ENCODE data around the gene GP1BB. TPM values are rescaled to one million over a fixed set of nuclear protein-coding genes. Genes with fewer than 3 reads are reported as not detected.
"Not testable (repeated sequence)": the region's sequence is repeated elsewhere in the genome, so short reads cannot be mapped to it uniquely, and the experiment has no call there.

GP1BB gene
- total RNA-seq, 1 donor from 2014 or later: 34.1 TPM

GRCh38 chr22:19696504-19697276, 26.6 kb upstream of the GP1BB start:
- no peak for TF ChIP-seq CTCF (IDR thresholded peaks at IDR 0.05)
- H3K27ac Mint-ChIP-seq (ENCODE audit: unreplicated experiment): no peak overlapping the region
- H3K4me3 Mint-ChIP-seq (ENCODE audit: unreplicated experiment): no peak overlapping the region
- H3K9me3 Mint-ChIP-seq (ENCODE audit: unreplicated experiment): no peaks in the 10 kb centered on the region
- peaks cover 5% of the 10 kb centered on the region for H3K4me1 Mint-ChIP-seq (ENCODE audit: unreplicated experiment)
- H3K27me3 Mint-ChIP-seq (ENCODE audit: unreplicated experiment): no peaks in the 10 kb centered on the region
- H3K36me3 Mint-ChIP-seq (ENCODE audit: unreplicated experiment): no peaks in the 10 kb centered on the region
- DNase-seq (ENCODE audit: extremely low spot score, unreplicated experiment): no peak

DNA sequence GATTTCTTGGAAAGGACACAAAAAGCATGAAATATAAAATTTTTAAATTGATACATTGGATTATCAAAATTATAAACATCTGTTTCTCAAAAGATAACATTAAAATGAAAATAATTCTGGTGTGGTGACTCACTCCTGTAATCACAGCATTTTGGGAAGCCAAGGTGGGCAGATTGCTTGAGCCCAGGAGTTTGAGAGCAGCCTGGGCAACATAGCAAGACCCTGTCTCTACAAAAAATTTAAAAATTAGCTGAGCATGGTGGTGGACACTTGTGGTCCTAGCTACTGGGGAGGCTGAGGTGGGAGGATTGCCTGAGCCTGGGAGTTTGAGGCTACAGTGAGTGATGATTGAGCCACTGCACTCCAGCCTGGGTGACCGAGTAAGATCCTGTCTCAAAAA, 25.5 kb upstream of the GP1BB start:
- H3K36me3 Mint-ChIP-seq (ENCODE audit: unreplicated experiment); DNase-seq (ENCODE audit: extremely low spot score, unreplicated experiment): not testable (repeated sequence)

DNA sequence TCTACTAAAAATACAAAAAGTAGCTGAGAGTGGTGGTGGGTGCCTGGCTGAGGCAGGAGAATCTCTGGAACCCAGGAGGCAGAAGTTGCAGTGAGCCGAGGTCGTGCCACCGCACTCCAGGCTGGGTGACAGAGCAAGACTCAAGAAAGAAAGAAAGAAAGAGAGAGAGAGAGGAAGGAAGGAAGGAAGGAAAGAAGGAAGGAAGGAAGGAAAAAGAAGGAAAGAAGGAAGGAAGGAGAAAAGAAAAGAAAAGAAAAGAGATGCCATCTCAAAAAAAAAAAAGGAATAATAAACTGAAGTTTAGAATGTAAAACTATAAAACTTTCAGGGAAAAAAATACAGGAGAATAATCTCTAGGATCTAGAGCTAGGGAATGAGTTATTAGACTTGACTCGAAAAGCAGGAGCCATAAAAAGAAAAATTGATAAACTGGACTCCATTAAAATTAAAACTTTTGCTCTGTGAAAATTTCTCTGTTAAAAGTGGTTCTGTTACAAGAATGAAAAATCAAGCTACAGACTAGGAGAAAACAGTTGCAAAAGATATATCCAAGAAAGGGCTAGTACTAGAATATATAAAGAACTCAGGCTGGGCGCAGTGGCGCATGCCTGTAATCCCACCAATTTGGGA, 22.4 kb upstream of the GP1BB start:
- no peak for TF ChIP-seq CTCF (IDR thresholded peaks at IDR 0.05)
- no peak overlapping the region for H3K4me3 Mint-ChIP-seq (ENCODE audit: unreplicated experiment)
- DNase-seq (ENCODE audit: extremely low spot score, unreplicated experiment): no peak

More for the DNA sequence above, 25.5 kb upstream of the GP1BB start:
- H3K27ac Mint-ChIP-seq (ENCODE audit: unreplicated experiment); H3K27me3 Mint-ChIP-seq (ENCODE audit: unreplicated experiment); H3K9me3 Mint-ChIP-seq (ENCODE audit: unreplicated experiment); H3K4me1 Mint-ChIP-seq (ENCODE audit: unreplicated experiment); H3K4me3 Mint-ChIP-seq (ENCODE audit: unreplicated experiment): not testable (repeated sequence)

DNA sequence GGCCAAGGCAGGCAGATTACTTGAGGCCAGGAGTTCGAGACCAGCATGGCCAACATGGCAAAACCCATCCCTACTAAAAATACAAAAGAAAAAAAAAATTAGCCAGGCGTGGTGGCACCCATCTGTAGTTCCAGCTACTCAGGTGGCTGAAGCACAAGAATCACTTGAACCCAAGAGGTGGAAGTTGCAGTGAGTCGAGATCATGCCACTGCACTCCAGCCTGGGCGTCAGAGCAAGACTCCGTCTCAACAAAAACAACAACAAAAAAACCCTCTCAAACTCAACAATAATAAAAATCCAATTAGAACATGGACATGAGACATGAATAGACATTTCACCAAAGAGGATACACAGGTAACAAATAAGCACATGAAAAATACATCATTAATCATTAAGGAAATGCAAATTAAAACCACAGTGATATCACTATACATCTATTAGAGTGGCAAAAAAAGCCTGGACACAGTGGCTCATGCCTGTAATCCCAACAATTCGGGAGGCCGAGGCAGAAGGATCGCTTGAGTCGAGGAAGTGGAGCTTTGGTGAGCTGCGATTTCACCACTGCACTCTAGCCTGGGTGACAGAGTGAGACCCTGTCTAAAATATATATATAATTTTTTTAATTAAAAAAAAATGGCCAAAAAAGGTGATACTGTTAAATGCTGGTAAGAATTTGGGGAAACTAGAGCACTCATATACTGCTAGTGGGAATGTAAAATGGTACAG, 21.8 kb upstream of the GP1BB start:
- no peak overlapping the region for H3K27ac Mint-ChIP-seq (ENCODE audit: unreplicated experiment)
- no peaks in the 10 kb centered on the region for H3K36me3 Mint-ChIP-seq (ENCODE audit: unreplicated experiment)
- no peaks in the 10 kb centered on the region for H3K4me1 Mint-ChIP-seq (ENCODE audit: unreplicated experiment)
- H3K9me3 Mint-ChIP-seq (ENCODE audit: unreplicated experiment): no peaks in the 10 kb centered on the region
- no peaks in the 10 kb centered on the region for H3K27me3 Mint-ChIP-seq (ENCODE audit: unreplicated experiment)
- no peak for DNase-seq (ENCODE audit: extremely low spot score, unreplicated experiment)
- no peak for TF ChIP-seq CTCF (IDR thresholded peaks at IDR 0.05)
- no peak overlapping the region for H3K4me3 Mint-ChIP-seq (ENCODE audit: unreplicated experiment)

More for the DNA sequence above, 22.4 kb upstream of the GP1BB start:
- Mint-ChIP-seq H3K36me3 (ENCODE audit: unreplicated experiment) (no peaks in the 10 kb centered on the region), H3K9me3 (ENCODE audit: unreplicated experiment) (no peaks in the 10 kb centered on the region), H3K4me1 (ENCODE audit: unreplicated experiment) (no peaks in the 10 kb centered on the region), H3K27me3 (ENCODE audit: unreplicated experiment) (no peaks in the 10 kb centered on the region), H3K27ac (ENCODE audit: unreplicated experiment) (no peak overlapping the region)

DNA sequence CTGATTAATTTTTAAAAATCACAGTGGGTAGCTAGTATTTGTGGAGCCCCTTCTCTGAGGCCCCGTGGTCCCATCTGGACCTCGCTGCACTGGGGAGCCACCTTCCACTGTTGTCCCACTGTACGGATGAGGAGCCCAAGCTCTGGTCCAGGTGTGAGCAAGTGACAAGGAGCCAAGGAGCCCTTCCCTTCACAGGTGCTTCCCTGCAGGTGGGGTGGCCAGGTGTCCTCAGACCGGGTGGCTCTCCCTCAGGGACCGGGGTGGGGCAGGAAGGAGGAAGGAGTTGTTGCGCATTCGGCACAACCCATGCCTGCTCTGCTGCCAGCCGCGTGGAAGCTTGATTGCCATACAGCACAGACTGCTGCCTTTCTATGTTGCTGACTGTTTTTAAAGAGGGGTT, 19.5 kb upstream of the GP1BB start:
- TF ChIP-seq CTCF (IDR thresholded peaks at IDR 0.05): no peak
- Mint-ChIP-seq H3K4me1 (ENCODE audit: unreplicated experiment) (peaks cover under 1% of the 10 kb centered on the region), H3K4me3 (ENCODE audit: unreplicated experiment) (no peak overlapping the region), H3K27me3 (ENCODE audit: unreplicated experiment) (no peaks in the 10 kb centered on the region), H3K9me3 (ENCODE audit: unreplicated experiment) (no peaks in the 10 kb centered on the region), H3K36me3 (ENCODE audit: unreplicated experiment) (no peaks in the 10 kb centered on the region), H3K27ac (ENCODE audit: unreplicated experiment) (no peak overlapping the region)
- no peak for DNase-seq (ENCODE audit: extremely low spot score, unreplicated experiment)
